Stimulated activated naive CD8-positive, alpha-beta T cell treated with anti-CD3 and anti-CD28 coated beads, Interleukin-15, Interleukin-2, amounts not matched to agents 100 ng/mL and 50 ng/mL, for 24 hours (primary cell): ENCODE data around the gene LSAMP.

Experiments used
- H3K27ac Mint-ChIP-seq: one replicate; pipeline ENCODE4 v1.8.0; 2021; ENCODE audit warnings: mild to moderate bottlenecking, mixed read lengths
- H3K27me3 Mint-ChIP-seq: one replicate; pipeline ENCODE4 v1.8.0; 2021; ENCODE audit warnings: mixed read lengths
- H3K36me3 Mint-ChIP-seq: one replicate; pipeline ENCODE4 v1.8.0; 2021; ENCODE audit warnings: low read depth, mixed read lengths
- H3K4me1 Mint-ChIP-seq: one replicate; pipeline ENCODE4 v1.8.0; 2021; ENCODE audit warnings: low read depth, mixed read lengths
- H3K4me3 Mint-ChIP-seq: one replicate; pipeline ENCODE4 v1.8.0; 2021; ENCODE audit warnings: mild to moderate bottlenecking, mixed read lengths
- H3K9me3 Mint-ChIP-seq: one replicate; pipeline ENCODE4 v1.8.0; 2021; ENCODE audit warnings: mixed read lengths

The LSAMP gene

DNA sequence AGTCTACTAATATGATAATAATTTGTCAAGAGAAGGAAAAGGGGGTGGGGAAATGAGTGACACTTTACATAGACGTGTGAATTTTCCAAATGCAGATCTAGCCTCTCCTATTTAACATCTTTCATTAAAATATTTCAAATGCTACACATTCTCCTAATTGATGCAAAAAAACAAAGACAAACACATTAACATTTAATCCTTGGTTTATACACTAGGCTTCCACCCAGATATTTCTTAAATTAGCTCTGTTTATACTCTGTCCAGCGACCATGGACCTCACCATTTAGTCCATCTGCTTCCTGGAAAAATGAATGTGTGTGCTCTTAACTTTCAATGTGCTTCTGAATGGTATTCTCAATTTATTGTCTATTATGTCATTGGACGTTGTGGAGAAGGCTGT lies 409.9 kb downstream of the LSAMP start:
- H3K27ac Mint-ChIP-seq, result no peak overlapping the region
- H3K36me3 Mint-ChIP-seq, result no peaks in the 10 kb centered on the region
- no peaks in the 10 kb centered on the region for H3K4me1 Mint-ChIP-seq
- H3K9me3 Mint-ChIP-seq, result no peaks in the 10 kb centered on the region
- no peak overlapping the region for H3K4me3 Mint-ChIP-seq
- no peaks in the 10 kb centered on the region for H3K27me3 Mint-ChIP-seq

DNA sequence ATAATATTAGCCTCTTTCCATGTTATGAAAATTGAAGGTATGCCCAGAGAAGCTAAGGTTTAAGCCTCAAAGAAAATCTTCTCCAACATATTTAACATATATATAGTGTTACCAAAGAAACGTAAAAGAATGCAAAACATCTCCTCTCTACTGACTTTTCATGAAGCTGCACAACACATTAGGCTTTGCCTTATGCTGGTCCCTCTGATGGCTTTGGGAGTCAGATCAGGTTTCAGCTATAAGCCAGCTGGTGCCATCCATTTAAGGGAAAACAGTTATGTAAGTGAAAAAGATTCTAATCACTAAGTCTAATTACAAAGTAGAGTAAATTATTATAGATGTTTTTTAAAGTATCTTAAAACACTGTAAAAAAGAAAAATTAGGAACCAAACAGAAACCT lies 410.5 kb downstream of the LSAMP start:
- Mint-ChIP-seq H3K9me3 (no peaks in the 10 kb centered on the region), H3K4me1 (no peaks in the 10 kb centered on the region), H3K36me3 (no peaks in the 10 kb centered on the region), H3K27ac (no peak overlapping the region), H3K4me3 (no peak overlapping the region), H3K27me3 (no peaks in the 10 kb centered on the region)

GRCh38 chr3:116034086-116034485 lies 411.2 kb downstream of the LSAMP start:
- H3K9me3 Mint-ChIP-seq, result no peaks in the 10 kb centered on the region
- H3K27me3 Mint-ChIP-seq, result no peaks in the 10 kb centered on the region
- no peak overlapping the region for H3K27ac Mint-ChIP-seq
- H3K4me1 Mint-ChIP-seq, result no peaks in the 10 kb centered on the region
- no peak overlapping the region for H3K4me3 Mint-ChIP-seq
- no peaks in the 10 kb centered on the region for H3K36me3 Mint-ChIP-seq

DNA sequence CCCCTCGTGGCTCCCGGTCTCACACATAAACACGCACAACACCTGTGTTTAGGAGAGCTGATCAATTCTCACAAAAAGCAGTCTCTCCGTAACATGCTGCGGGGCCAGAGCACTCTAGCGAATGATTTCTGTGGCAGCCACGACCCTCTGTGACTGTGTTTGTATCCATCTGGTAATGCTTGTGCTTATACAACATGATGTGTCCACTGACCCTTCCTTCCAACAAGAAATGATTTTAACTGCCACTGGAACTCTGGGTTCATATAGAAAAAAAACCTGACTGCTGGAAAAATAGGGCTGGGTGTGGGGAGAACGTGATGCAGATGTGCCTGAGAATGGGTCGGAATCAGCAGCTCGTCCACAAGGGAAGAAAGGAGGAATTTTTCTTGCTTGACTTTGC lies 411.8 kb downstream of the LSAMP start:
- Mint-ChIP-seq H3K9me3 (no peaks in the 10 kb centered on the region), H3K27me3 (no peaks in the 10 kb centered on the region), H3K36me3 (no peaks in the 10 kb centered on the region), H3K4me1 (no peaks in the 10 kb centered on the region), H3K27ac (no peak overlapping the region), H3K4me3 (no peak overlapping the region)

DNA sequence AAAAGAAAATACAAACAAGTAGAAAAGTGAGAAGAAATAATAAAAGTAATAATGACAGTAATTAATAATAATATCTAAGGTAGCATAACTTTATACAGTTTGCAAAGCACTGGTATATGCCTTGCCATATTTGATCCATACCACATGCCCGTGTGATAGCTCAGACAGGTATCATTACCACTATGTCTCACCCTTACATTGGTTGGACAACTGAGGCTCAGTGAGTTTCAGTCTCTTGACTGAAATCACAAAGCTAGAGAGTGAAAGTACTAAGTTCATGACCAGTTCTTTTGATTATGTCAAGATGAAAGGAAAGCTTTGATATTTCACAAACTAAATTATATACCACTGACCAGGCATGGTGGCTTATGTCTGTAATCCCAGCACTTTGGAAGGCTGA lies 413.1 kb downstream of the LSAMP start:
- H3K4me1 Mint-ChIP-seq, result no peaks in the 10 kb centered on the region
- no peaks in the 10 kb centered on the region for H3K36me3 Mint-ChIP-seq
- no peak overlapping the region for H3K27ac Mint-ChIP-seq
- no peaks in the 10 kb centered on the region for H3K9me3 Mint-ChIP-seq
- no peak overlapping the region for H3K4me3 Mint-ChIP-seq
- no peaks in the 10 kb centered on the region for H3K27me3 Mint-ChIP-seq

DNA sequence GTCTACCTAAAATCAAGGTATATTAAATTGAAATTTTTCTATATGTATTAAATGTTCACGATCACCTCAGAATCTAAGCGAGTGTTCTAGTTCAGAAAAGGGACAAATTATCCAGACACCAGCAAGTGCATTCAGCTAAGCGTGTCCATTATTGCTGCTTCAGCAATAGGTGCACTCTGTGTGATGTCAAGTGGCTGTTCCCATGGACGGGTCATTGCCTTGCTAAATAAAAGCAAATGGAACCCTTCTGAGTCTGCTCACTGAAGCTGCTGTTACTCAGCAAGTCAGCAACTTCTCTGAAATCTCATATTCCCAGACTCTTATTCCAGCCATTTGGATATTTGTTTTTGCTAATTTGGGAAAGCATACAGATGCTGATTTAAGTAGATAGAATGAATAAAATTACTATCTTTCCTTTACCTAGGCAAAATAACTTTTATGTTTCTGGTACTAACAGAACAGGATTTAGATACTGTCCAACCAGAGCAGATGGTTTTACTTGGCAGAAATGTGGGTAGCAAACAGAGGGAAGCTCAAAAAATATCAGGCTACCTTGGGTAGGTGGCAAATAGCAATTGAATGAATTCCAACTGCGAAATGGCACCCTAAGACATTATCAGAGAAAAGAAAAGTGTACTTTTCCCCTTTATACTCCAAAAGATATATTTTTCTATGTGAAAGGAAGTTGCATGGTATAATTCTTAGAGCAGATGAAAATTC lies 415.0 kb downstream of the LSAMP start:
- no peaks in the 10 kb centered on the region for H3K27me3 Mint-ChIP-seq
- no peaks in the 10 kb centered on the region for H3K36me3 Mint-ChIP-seq
- no peak overlapping the region for H3K27ac Mint-ChIP-seq
- no peaks in the 10 kb centered on the region for H3K9me3 Mint-ChIP-seq
- H3K4me1 Mint-ChIP-seq, result no peaks in the 10 kb centered on the region
- H3K4me3 Mint-ChIP-seq, result no peak overlapping the region

DNA sequence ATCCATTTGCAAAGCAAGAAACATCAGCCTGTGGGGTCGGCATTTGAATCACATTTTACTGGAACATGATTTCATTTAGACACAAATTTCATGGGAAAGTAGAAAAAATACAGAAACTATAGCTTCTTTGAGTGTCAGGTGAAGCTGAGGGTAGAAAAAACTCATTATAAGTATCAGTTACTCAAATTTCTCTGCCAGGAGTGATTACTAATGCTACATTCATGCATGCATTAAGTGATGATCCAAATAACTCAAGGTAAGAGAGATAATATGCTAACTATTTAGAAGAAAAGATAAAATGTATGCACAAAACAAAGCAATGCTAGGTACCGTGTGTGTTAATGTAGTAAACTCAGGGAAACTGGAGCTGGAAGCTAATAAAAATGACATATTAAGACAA lies 416.0 kb downstream of the LSAMP start:
- no peaks in the 10 kb centered on the region for H3K4me1 Mint-ChIP-seq
- H3K4me3 Mint-ChIP-seq, result no peak overlapping the region
- no peaks in the 10 kb centered on the region for H3K9me3 Mint-ChIP-seq
- H3K27me3 Mint-ChIP-seq, result no peaks in the 10 kb centered on the region
- no peaks in the 10 kb centered on the region for H3K36me3 Mint-ChIP-seq
- H3K27ac Mint-ChIP-seq, result no peak overlapping the region

DNA sequence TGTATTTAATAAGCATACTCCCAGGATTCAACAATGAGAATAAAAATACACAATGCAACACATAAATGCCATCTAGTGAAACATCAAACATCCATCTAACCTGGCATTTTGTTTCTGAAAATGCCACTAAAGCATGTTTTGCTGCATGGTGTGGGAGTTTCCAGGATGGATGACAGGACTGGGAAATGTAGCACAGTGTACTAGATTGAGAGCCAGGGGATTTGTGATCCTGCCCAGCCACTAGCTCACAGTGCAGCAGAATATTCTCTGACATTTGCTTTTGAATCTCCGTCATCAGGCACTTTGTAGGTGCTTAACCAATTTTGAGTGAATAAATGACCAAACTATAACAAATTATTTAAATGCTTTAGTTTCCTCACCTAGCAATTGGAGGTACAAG lies 417.1 kb downstream of the LSAMP start:
- peaks cover 7% of the 10 kb centered on the region for H3K27me3 Mint-ChIP-seq
- no peaks in the 10 kb centered on the region for H3K4me1 Mint-ChIP-seq
- peaks cover 6% of the 10 kb centered on the region for H3K9me3 Mint-ChIP-seq

GRCh38 chr3:116020989-116021388 lies 424.3 kb downstream of the LSAMP start:
- no peak overlapping the region for H3K27ac Mint-ChIP-seq
- H3K36me3 Mint-ChIP-seq, result no peaks in the 10 kb centered on the region
- H3K4me1 Mint-ChIP-seq, result no peaks in the 10 kb centered on the region
- no peak overlapping the region for H3K4me3 Mint-ChIP-seq
- peaks cover 6% of the 10 kb centered on the region for H3K9me3 Mint-ChIP-seq
- peaks cover 7% of the 10 kb centered on the region for H3K27me3 Mint-ChIP-seq

More for the DNA sequence above, 417.1 kb downstream of the LSAMP start:
- no peak overlapping the region for H3K4me3 Mint-ChIP-seq
- no peak overlapping the region for H3K27ac Mint-ChIP-seq
- H3K36me3 Mint-ChIP-seq, result no peaks in the 10 kb centered on the region

GRCh38 chr3:116020495-116020894 lies 424.8 kb downstream of the LSAMP start:
- H3K4me3 Mint-ChIP-seq, result no peak overlapping the region
- no peaks in the 10 kb centered on the region for H3K36me3 Mint-ChIP-seq
- no peak overlapping the region for H3K27ac Mint-ChIP-seq
- H3K9me3 Mint-ChIP-seq, result peaks cover 6% of the 10 kb centered on the region
- no peaks in the 10 kb centered on the region for H3K4me1 Mint-ChIP-seq
- H3K27me3 Mint-ChIP-seq, result peaks cover 7% of the 10 kb centered on the region

- Mint-ChIP-seq H3K36me3 (no peaks in the 10 kb centered on the region), H3K27ac (no peak overlapping the region), H3K27me3 (peaks cover 7% of the 10 kb centered on the region), H3K4me3 (no peak overlapping the region), H3K4me1 (no peaks in the 10 kb centered on the region), H3K9me3 (peaks cover 9% of the 10 kb centered on the region)
Observed at GRCh38 chr3:116019254-116019763, 426.0 kb downstream of the LSAMP start.

DNA sequence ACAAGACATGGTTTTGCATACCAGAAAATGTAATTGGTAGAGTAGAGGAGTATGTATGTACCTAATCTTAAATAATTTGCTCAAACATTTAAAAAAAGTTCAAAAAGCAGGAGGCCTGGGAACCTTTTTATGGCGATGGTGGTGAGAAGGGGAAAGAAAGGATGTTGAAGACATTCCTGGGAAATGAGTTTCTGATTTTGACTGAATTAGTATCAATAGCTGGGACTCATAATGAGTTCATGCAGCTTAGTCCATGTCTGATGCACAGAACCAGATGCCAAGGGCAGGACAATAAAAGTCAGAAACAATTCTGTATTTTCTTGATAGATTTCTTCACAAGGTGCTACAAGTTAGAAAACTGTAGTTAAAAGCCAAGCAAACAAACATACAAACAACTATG lies 426.6 kb downstream of the LSAMP start:
- Mint-ChIP-seq H3K9me3 (peaks cover 5% of the 10 kb centered on the region), H3K4me3 (no peak overlapping the region), H3K27ac (no peak overlapping the region), H3K36me3 (no peaks in the 10 kb centered on the region), H3K4me1 (no peaks in the 10 kb centered on the region), H3K27me3 (peaks cover 2% of the 10 kb centered on the region)

DNA sequence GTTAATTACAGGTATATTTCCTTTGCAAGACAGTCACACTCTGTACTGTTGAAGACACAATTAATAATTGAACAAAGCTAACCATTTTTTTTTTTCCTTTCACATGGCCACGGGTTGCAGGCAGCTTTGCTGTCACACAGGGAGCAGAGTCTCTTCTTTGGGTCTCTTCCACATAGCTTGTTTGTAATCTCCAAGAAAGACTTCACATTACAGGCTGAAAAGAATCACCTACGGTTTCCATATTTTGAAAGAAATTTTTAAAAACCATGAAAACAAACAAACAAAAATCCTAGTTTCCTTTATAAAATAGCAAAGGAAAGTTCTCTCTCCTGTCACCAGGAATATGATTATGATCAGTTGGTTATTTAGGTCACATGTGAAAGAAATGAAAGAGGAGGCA lies 429.4 kb downstream of the LSAMP start:
- Mint-ChIP-seq H3K4me1 (no peaks in the 10 kb centered on the region), H3K27me3 (no peaks in the 10 kb centered on the region), H3K27ac (no peak overlapping the region)

GRCh38 chr3:116007000-116007399 lies 438.3 kb downstream of the LSAMP start:
- Mint-ChIP-seq H3K9me3 (no peaks in the 10 kb centered on the region), H3K27me3 (no peaks in the 10 kb centered on the region), H3K27ac (no peak overlapping the region), H3K4me1 (no peaks in the 10 kb centered on the region), H3K4me3 (no peak overlapping the region), H3K36me3 (no peaks in the 10 kb centered on the region)

More for the DNA sequence above, 429.4 kb downstream of the LSAMP start:
- Mint-ChIP-seq H3K9me3 (peaks cover 3% of the 10 kb centered on the region), H3K4me3 (no peak overlapping the region), H3K36me3 (no peaks in the 10 kb centered on the region)

DNA sequence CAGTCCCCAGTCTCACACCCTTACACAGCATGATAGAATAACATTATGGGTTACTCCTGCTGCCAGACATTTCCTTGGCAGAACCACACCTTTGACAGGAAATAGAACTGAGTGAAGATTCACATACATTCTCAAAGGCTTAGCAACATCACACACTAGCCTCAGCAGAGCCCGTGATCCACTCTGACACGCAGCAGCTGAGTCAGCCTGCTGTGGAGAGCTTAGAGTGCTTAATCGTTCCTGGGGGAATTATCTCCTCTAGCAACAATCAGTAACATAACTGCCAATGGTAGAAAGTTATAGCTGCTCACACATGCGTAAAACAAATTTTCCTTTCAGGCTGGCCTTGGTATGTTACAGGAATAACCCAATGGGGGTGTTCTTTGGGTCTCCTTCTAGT lies 439.9 kb downstream of the LSAMP start:
- no peak overlapping the region for H3K27ac Mint-ChIP-seq
- no peaks in the 10 kb centered on the region for H3K4me1 Mint-ChIP-seq
- H3K9me3 Mint-ChIP-seq, result no peaks in the 10 kb centered on the region
- H3K27me3 Mint-ChIP-seq, result no peaks in the 10 kb centered on the region
- H3K4me3 Mint-ChIP-seq, result no peak overlapping the region
- no peaks in the 10 kb centered on the region for H3K36me3 Mint-ChIP-seq

GRCh38 chr3:116002235-116002634 lies 443.1 kb downstream of the LSAMP start:
- Mint-ChIP-seq H3K9me3 (no peaks in the 10 kb centered on the region), H3K27ac (no peak overlapping the region), H3K36me3 (no peaks in the 10 kb centered on the region), H3K27me3 (no peaks in the 10 kb centered on the region), H3K4me3 (no peak overlapping the region), H3K4me1 (no peaks in the 10 kb centered on the region)
